ENCODE measurements around the gene CFAP52.

DNA sequence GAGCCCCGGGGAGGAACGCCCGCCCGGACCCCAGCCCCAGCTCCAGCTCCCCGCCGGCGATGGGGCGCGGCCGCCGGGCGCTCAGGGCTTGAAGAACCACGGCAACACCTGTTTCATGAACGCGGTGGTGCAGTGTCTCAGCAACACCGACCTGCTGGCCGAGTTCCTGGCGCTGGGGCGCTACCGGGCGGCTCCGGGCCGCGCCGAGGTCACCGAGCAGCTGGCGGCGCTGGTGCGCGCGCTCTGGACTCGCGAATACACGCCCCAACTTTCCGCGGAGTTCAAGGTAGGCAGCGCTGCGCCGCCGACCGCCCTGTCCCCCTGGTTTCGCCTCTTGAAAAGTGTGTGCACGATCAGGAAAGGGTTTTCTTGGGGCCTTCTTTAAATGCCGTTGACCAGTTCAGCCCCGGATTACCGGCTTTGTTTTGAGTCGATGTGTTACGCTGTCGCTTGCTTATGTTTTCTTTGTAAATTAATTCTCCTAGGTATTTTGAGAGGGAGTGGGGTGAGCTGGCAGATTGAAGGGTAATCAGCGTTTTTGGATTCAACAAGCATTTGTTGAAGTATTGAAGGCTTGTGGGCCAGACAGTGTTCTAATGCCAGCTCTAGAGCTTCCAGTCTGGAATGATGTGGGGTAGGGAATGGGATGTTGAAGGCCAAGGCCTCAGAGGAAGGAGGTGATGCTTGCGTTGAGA, 69.6 kb downstream of the CFAP52 start:
- TF ChIP-seq EZH2 (IDR thresholded peaks at IDR 0.05) (no peak), FOXP2 (optimal IDR thresholded peaks at IDR 0.05; ENCODE audit: control extremely low read depth, extremely low read length, insufficient read depth) (no peak), POLR2AphosphoS5 (IDR thresholded peaks at IDR 0.05; ENCODE audit: borderline replicate concordance, low read depth, low read length) (no peak)
